Mammary epithelial cell (primary cell): Measurements from ENCODE around the gene PHKA2.

Source experiments
- CTCF ChIP-seq, 2 donors: IDR thresholded peaks in 1 of 2; conservative IDR thresholded peaks in 1 of 2; 2 replicates each; pipeline ENCODE4 v1.5.1; 2011 to 2012; ENCODE audit warnings: inconsistent platforms in 2 of 2, low read length in 2 of 2, mild to moderate bottlenecking in 2 of 2, control low read depth in 1 of 2, low read depth in 1 of 2; ENCODE audit not compliant: insufficient read depth in 1 of 2; ENCODE audit errors: extremely low read depth in 1 of 2
- EZH2 ChIP-seq: IDR thresholded peaks from 2 replicates; pipeline ENCODE4 v1.6.1; 2012; ENCODE audit warnings: low read length, inconsistent platforms, borderline replicate concordance

- TF ChIP-seq CTCF (conservative IDR thresholded peaks at IDR 0.05 in 1 of 2, IDR thresholded peaks at IDR 0.05 in 1 of 2; ENCODE audit: extremely low read depth in 1 of 2, insufficient read depth in 1 of 2, low read depth in 1 of 2, low read length in 2 of 2): no peak
- no peak for TF ChIP-seq EZH2
Observed at GRCh38 chrX:18872621-18873020, 111.3 kb downstream of the PHKA2 start.
